ENCODE data around the gene TUNAR. TPM values are rescaled to one million over a fixed set of nuclear protein-coding genes. Genes with fewer than 3 reads are reported as not detected.

Gene TUNAR
- total RNA-seq, 1 donor from 2014 or later, result not detected

DNA sequence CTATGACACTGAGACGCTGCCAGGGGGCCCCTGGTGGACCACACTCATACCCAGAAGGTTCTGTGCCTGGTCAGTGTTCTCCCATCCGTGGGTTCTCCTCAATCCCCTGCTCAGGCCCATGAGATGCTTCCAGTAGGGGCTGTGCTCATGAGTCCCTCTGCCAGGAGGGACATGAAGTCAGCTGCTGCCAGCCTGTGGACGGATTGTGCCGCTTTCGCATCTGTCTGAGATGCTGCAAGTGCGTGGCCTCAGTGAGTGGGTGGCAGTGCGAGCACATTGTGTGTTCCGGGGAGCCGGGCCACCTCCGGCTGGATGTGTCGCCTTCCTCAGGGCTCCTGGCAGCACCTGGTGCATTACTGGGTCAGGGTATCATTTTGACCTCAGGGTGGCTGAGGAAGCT, 15.5 kb downstream of the TUNAR start:
- DNase-seq (ENCODE audit: low spot score in 2 of 2), result no peak
- TF ChIP-seq, protein P1, sequence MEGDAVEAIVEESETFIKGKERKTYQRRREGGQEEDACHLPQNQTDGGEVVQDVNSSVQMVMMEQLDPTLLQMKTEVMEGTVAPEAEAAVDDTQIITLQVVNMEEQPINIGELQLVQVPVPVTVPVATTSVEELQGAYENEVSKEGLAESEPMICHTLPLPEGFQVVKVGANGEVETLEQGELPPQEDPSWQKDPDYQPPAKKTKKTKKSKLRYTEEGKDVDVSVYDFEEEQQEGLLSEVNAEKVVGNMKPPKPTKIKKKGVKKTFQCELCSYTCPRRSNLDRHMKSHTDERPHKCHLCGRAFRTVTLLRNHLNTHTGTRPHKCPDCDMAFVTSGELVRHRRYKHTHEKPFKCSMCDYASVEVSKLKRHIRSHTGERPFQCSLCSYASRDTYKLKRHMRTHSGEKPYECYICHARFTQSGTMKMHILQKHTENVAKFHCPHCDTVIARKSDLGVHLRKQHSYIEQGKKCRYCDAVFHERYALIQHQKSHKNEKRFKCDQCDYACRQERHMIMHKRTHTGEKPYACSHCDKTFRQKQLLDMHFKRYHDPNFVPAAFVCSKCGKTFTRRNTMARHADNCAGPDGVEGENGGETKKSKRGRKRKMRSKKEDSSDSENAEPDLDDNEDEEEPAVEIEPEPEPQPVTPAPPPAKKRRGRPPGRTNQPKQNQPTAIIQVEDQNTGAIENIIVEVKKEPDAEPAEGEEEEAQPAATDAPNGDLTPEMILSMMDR (IDR thresholded peaks at IDR 0.05), result no peak
- Histone ChIP-seq H3K36me3 (no peaks in the 10 kb centered on the region), H3K4me3 (no peak overlapping the region), H3K4me1 (peaks cover 0 to 7% of the 10 kb centered on the region in 2 donors), H3K9me3 (no peaks in the 10 kb centered on the region), H3K27ac (no peak overlapping the region), H3K27me3 (no peaks in the 10 kb centered on the region)
- intact Hi-C loops (cut with DNase I), result no loop called here

DNA sequence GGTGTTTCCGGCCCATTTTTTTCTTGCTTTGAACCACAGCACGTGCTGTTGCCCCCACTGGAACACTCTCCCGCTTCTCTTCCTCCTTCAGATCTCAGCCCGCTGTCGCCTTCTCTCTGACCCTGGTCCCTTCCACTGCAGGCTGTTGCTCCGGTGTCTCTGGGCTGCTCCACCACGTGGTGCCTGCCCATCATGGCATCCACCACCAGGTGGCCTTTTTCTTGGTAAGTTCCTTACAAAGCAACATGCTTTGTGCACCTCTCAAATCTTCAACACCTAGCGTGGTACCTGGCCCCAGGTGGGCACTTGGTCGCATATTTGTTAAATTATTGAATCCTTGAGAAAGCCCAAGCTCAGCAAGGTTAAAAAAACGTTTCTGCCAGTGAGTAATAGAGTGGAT, 19.1 kb downstream of the TUNAR start:
- Histone ChIP-seq H3K9me3 (no peaks in the 10 kb centered on the region), H3K4me3 (no peak overlapping the region), H3K36me3 (no peaks in the 10 kb centered on the region), H3K27ac (no peak overlapping the region), H3K27me3 (no peaks in the 10 kb centered on the region), H3K4me1 (no peaks in the 10 kb centered on the region)
- TF ChIP-seq, protein P1 (IDR thresholded peaks at IDR 0.05), result no peak
- no peak for DNase-seq (ENCODE audit: low spot score in 2 of 2)
- intact Hi-C loops (cut with DNase I), result no loop called here

DNA sequence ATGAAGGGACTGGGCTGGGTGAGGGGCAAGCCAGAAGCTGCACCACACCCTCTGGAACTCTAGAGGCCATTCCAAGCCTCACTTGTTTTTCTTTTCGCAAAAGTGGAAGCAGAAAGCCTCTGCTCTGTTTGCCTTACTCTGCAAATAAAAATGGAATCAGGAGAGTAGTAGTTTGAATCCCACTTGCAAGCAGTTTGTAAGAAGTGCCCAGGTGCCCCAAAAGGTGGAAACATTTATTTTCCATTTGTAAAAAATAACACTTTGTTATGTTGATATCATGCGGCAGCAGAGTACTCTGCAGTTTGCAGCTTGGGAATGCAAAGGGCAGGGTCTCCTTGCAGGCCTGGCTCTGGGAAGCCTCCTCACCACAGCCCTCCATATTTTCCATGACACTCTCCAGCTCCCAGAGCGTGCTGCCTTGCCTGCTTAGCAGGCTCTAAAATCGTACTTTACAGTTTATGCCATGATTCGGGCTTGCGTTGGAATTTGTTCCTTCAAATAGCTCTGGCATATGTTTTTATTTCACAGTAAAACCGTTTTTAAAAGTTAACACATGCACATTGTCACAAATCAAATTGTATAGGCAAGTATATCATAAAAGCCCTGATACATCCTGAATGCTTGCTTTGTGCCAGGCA, 20.0 kb downstream of the TUNAR start:
- no peaks in the 10 kb centered on the region for H3K27me3 ChIP-seq
- intact Hi-C loops (cut with DNase I), result no loop called here
- H3K4me1 ChIP-seq, result no peaks in the 10 kb centered on the region
- H3K36me3 ChIP-seq, result no peaks in the 10 kb centered on the region
- H3K4me3 ChIP-seq, result no peak overlapping the region
- H3K27ac ChIP-seq, result no peak overlapping the region
- DNase-seq (ENCODE audit: low spot score in 2 of 2), result no peak
- TF ChIP-seq, protein P1 (IDR thresholded peaks at IDR 0.05), result no peak
- no peaks in the 10 kb centered on the region for H3K9me3 ChIP-seq

DNA sequence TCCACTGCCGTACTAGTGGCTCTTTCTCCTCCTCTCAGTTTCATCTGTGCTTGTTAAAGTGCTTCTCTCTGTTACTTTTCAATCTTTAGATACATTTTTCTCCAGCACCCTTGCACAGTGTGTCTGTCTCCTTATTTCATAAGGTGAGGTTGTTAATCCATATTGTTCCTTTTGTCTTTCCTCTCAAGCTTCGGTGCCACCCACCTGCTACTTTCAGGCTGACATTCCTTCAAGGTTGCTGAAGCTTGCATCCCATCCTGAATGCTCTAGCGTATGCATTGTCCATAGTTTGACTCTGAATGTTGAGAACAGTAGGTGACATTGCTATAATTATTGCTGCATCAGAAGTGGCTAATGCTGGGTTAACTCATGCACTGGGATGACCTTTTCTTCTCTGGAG, 20.6 kb downstream of the TUNAR start:
- no peak overlapping the region for H3K27ac ChIP-seq
- H3K9me3 ChIP-seq, result no peaks in the 10 kb centered on the region
- intact Hi-C loops (cut with DNase I), result no loop called here
- H3K27me3 ChIP-seq, result no peaks in the 10 kb centered on the region
- no peak overlapping the region for H3K4me3 ChIP-seq
- TF ChIP-seq, protein P1 (IDR thresholded peaks at IDR 0.05), result no peak
- DNase-seq (ENCODE audit: low spot score in 2 of 2), result no peak
- no peaks in the 10 kb centered on the region for H3K36me3 ChIP-seq
- H3K4me1 ChIP-seq, result no peaks in the 10 kb centered on the region

DNA sequence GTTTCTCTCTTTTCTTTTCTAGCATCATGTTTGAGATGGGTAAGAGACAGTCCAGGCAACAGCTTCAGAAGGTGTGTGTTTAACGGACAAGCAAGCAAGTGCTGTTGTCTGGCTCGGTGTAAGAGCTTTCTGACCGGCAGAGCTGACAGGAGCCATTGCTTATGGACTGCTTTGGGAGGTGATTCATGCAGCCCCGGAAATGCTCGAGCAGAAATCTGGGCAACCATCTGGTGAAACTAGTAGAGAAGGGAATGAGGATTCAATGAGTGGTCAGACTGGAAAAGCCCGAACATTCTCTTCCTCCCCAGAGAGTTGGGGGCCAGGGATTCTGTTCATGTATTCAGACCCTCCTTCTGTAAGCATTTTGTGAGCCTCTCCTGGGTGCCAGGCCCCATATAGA, 24.4 kb downstream of the TUNAR start:
- Histone ChIP-seq H3K9me3 (no peaks in the 10 kb centered on the region), H3K4me1 (no peaks in the 10 kb centered on the region), H3K36me3 (no peaks in the 10 kb centered on the region), H3K4me3 (no peak overlapping the region), H3K27me3 (no peaks in the 10 kb centered on the region), H3K27ac (peak overlapping the region in 1 of 2 donors; percentile 64)
- TF ChIP-seq, protein P1 (IDR thresholded peaks at IDR 0.05), result no peak
- intact Hi-C loops (cut with DNase I), result no loop called here
- no peak for DNase-seq (ENCODE audit: low spot score in 2 of 2)
